Measurements from ENCODE around the gene SRGN.
"Not testable (repeated sequence)": the region's sequence is repeated elsewhere in the genome, so short reads cannot be mapped to it uniquely, and the experiment has no call there.

SRGN gene

DNA sequence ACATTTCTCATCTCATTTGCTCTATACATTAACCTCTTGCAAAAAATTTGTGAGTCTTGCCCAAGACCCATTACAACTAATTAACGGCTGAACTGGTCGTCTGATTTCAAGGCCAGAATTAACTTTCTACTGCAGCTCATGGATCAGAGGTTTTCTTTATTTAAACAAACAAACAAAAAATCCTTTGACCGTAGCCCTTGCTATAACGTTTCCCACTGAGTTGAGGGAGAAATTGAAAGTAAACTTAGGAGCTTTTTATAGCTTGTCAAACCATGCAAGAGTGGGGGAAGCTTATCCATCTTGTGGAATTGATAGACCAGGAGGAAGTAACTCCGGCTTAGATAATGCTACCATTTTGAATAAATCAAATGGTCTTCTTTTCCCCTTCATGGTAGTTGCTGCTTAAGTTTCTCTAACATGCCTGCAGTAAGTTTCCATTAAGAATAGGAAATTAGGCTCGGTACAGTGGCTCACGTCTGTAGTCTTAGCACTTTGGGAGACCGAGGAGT, 3.3 kb downstream of the SRGN start:
- no peak for DNase-seq

DNA sequence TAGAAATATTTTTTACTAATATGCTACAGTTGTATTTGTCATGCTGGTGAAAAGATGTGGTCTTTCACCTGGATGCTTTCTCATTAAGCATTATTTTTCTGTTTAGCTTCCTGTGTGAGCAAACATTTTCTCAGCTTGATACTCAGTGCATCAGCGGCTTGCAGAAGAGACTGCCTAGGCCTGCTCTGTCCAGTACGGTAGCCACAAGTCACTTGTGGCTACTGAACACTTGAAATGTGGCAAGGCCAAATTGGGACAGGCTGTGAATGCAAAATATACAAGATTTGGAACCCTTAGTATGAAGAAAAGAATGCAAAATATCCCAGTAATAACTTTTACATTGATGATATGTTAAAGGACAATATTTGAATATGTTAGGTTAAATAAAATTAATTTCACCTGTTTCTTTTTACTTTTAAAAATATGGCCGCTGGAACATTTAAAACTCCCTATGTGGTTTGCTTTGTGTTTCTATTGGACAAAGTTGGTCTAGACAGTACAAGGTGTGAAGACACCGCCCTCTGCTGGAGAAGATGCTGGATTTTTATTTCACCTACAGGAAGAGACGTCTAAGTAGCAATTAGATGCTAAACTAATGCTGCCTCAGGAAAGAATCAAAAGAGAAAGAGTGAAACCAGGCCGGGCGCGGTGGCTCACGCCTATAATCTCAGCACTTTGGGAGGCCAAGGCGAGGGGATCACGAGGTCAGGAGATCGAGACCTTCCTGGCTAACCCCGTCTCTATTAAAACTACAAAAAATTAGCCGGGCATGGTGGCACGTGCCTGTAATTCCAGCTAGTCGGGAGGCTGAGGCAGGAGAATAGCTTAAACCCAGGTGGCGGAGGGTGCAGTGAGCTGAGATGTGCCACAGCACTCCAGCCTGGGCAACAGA, 5.3 kb downstream of the SRGN start:
- peak; percentile 55 for DNase-seq

GRCh38 chr10:69093933-69094332, 6.0 kb downstream of the SRGN start:
- DNase-seq, result no peak

GRCh38 chr10:69096045-69096444, 8.1 kb downstream of the SRGN start:
- no peak for DNase-seq

- DNase-seq, result no peak
Measured at GRCh38 chr10:69097729-69098128, 9.8 kb downstream of the SRGN start.

DNA sequence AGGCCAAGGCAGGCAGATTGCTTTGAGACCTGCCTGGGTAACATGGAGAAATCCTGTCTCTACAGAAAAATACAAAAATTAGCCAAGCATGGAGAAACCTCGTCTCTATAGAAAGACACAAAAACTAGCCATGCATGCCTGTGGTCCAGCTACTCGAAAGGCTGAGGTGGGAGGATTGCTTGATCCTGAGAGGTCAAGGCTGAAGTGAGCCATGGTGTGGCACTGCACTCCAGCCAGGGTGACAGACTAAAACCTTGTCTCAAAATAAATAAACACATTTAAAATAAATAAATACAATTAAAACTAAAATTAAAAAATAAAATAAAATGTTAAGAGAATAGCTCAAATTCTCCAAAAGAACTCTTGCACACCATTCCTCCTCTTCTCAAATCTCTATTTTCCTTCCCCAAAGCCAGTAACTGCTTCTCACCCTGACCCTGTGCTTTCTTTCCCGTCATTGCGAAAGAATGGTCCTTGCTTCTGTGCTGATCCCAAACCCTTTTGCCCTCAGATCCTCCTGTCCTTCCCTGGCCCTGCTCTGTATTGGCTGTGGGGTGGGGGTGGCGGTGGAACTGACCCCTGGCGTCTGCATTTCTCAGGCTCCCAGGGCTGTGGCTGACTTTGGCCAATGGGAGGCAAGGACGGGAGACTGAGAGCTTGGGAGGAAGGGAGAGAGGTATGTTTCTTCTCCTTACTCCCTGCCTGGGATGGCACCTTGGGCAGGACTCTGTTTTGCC, 12.4 kb downstream of the SRGN start:
- DNase-seq, result no peak

DNA sequence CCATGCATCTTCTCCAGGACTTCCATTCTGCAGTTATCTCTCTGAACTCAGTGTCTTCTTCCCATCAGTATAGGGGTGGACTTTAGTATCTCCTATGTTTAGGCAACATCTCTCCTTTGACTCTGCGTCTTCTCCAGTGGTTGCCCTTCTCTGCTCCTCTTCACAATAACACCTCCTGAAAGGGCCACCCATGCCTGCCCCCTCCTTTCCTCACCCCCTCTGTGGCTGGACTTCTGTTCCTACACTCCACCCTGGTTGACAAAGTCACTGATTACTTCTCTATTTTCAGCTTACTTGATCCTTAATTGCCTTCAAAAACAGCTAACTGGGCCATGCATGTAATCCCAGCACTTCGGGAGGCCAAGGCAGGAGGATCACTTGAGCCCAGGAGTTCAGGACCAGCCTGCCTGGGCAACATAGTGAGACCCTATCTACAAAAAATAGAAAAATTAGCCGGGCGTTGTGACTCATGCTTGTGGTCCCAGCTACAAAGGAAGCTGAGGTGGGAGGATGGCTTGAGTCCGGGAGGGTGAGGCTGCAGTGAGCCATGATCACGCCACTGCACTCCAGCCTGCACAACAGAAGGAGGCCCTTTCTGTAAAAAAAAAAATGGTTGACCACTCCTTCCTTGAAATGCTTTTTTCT, 13.7 kb downstream of the SRGN start:
- no peak for DNase-seq

DNA sequence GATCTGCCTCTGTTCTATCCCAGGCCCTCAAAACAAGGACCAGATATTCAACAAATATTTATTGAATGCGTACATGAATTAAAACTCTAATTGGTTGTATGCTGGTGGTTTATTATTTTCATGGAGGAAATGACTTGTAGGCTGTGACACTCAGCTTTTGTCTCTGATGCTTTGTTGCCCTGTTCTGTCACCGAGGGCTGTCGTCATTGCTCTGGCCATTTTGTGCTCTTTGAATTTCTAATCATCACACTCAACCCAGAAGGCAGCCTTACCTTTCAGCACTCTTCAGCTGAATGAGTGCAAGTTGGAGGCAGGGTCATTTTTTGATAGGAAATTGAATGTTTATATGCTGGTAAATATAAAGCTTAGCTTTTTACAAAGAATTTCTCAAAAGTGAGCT, 14.5 kb downstream of the SRGN start:
- DNase-seq, result no peak

DNA sequence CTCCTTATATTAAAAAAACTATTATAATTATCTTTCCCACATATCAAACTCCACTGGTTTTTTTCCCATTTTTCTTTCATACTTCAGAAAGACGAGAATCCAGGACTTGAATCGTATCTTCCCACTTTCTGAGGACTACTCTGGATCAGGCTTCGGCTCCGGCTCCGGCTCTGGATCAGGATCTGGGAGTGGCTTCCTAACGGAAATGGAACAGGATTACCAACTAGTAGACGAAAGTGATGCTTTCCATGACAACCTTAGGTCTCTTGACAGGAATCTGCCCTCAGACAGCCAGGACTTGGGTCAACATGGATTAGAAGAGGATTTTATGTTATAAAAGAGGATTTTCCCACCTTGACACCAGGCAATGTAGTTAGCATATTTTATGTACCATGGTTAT, 15.9 kb downstream of the SRGN start:
- no peak for DNase-seq

- DNase-seq, result no peak
Measured at GRCh38 chr10:69104994-69105790, 17.3 kb downstream of the SRGN start.

DNA sequence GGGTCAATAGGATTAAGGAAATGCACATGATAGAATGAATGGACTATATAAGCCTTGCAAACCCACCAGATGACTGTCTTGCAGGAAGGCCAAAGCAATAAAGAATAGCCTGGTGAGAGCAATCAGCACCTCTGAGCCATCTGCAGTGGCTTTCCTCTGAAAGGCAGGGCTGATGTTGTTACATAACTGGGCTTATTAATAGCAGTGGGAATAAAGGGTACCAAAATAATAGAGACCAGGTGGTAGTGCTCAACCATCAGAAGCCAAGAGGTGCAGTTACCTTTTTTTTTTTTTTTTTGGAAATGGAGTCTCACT, 19.2 kb downstream of the SRGN start:
- no peak for DNase-seq

DNA sequence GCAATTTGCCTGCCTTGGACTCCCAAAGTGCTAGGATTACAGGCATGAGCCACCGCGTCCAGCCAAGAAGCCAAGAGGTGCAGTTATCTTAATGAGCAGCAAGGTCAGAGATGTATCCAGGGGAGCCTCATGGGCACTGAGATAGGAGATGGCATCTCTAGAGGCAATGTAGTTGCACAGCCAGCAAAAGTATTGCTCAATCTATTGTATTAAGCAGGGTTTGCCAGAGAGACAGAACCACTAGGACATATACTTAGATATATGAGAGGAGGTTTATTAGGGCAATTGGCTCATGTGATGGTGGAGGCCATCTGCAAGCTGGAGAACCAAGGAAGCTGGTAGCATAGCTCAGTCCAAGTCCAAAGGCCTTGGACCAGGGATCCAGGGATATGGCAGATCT, 19.8 kb downstream of the SRGN start:
- no peak for DNase-seq

- DNase-seq, result no peak
Measured at GRCh38 chr10:69119896-69120295, 32.0 kb downstream of the SRGN start.

DNA sequence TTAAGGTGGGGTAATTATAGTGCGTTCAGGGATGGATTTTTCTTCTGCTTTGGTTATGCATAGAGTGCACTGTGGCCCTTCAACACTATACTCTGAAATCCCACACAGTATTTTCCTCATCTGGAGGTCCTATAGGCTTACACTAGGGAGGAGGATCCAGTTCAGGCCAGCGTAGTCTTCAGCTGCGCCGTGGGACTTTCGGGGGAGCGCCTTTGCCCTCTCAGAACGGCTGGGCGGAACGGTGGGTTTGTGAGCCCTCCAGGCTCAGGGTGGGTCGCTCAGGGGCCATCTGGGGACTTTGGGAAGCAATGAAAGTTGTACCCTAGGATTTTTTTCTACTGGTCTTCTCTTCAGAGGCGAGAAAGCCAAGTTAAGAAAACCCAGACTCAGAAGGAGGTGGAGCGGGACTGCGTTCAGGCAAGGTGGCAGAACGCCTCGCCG, 35.4 kb downstream of the SRGN start:
- no peak for DNase-seq

DNA sequence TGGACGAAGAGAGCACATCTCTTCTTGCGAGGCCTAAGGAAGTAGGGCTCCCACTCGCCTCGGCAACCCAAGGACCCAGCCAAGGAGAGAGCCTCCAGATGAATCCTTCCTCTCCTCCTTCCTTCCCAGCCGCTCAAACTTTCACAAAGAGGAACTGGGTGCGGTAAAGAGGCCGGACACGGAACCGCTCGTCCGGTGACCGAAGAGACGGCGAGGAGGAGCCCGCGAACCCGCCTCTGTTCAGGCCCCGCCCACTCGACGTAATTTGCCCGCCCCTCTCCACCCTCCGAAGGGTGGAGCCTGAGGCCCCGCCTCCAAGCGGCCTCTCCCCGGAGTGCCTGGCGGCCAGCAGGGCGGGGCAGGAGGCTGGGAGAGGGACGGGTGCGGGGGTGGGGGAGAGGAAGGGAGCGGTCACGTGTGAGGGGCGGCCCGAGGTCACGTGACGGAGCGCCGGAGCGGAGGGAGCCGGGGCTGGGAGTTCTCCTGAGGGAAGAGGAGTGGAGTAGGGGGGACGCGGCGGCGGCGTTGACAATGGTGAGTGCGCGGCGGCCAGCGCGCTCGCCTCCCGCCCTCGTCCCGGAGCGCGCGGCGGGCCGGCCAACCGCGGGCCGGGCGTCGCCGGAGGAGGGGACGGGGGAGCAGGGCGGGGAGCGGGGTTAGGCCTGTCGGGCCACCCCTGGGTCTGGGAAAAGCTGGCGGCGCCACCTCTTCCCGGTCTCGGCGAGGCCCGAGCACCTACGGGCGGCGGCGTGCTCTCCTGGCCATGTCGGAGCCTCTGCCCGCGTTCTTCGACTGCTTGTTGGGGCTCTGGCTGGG, 36.1 kb downstream of the SRGN start, which contains the start of gene VPS26A:
Gene VPS26A (plus strand): TSS at position 432 of the 816 bp plus-strand sequence. CDS start 100 bp downstream, at position 532.
- peak; percentile 79 for DNase-seq

- DNase-seq, result peak; percentile 42
Measured at GRCh38 chr10:69124563-69125268, 36.8 kb downstream of the SRGN start.

DNA sequence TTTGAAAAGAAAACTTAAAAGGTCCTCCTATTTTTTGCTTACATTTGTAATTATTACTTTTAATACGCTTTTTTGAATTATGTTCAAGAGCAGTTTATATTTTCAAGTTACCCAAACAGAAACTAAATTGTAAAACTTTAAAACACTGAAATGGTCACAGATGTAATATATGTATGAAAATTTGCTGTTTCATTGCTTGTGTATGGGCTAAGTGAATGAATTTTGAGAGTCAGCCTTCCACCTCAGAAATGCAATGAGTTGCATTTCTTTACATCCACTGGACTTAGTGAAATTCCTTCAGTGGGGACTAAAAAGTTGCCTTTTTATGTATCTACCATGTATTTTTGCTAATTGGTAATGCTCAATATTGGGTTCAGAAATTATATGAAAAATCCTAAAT, 37.7 kb downstream of the SRGN start:
- no peak for DNase-seq

- DNase-seq, result no peak
Measured at GRCh38 chr10:69130251-69130650, 42.3 kb downstream of the SRGN start.

DNA sequence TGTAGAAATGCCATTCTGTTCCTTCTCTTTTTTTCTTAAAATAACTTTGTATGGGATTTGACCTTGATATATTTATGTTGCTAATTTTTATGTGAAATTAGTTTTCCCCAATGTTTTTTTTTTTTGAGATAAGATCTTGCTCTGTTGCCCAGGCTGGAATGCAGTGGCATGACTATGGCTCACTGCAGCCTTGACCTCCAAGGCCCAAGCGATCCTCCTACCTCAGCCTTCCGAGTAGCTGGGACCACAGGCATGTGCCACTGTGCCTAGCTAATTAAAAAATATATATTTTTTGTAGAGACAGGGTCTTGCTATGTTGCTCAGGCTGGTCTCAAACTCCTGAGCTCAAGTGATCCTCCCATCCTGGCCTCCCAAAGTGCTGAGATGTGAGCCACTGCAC, 52.1 kb downstream of the SRGN start:
- no peak for DNase-seq

- DNase-seq, result no peak
Measured at GRCh38 chr10:69141304-69141703, 53.4 kb downstream of the SRGN start.

DNA sequence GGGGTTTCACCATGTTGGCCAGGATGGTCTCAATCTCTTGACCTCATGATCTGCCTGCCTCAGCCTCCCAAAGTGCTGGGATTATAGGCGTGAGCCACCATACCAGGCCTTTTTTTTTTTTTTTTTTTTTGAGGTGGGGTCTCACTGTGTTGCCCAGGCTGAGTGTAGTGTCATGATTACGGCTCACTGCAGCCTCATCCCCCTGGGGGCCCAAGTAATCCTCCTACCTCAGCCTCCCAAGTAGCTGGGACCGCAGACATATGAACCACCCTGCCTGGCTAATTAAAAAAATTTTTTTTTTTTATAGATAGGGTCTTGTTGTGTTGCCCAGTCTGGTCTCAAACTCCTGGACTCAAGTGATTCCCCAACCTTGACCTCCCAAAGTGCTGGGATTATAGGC, 54.2 kb downstream of the SRGN start:
- not testable (repeated sequence) for DNase-seq

Data from NCI-H748 treated with DMSO at 0.1 percent for 48 hours (cell line).